ENCODE measurements around the gene KLHL26.

KLHL26 gene

DNA sequence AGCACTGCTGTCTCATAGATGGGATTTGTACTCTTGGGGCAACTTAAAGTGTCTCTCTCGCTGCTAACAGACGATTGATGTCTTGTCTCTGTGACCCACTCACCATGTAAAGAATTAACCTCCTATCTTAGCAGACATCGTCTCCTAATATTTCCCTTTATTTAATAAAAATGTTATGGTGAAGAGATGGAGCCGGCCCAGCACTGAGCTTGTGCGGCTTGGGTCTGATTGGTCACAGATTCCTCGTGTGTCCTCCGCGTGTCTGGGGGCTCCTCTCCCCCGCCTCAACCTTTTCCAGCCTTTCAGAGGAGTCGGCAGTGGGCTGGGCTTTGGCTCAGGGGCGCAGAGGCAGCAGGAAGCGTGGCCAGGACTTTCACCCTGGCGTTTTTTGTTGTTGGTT lies 33.5 kb downstream of the KLHL26 start:
- H3K9me3 ChIP-seq (ENCODE audit: insufficient read depth, low read depth, low read length) = no peaks in the 10 kb centered on the region
- no peaks in the 10 kb centered on the region for H3F3A ChIP-seq (ENCODE audit: low read depth)
- no peaks in the 10 kb centered on the region for H3K79me2 ChIP-seq (ENCODE audit: insufficient read depth, low read length)
- H3K27me3 ChIP-seq (ENCODE audit: insufficient read depth, low read length, poor library complexity, severe bottlenecking) = no peaks in the 10 kb centered on the region
- H3K9ac ChIP-seq (ENCODE audit: low read depth, low read length, poor library complexity, severe bottlenecking) = no peak overlapping the region
- H3K4me1 ChIP-seq (ENCODE audit: insufficient read depth, low read length, poor library complexity, severe bottlenecking) = no peaks in the 10 kb centered on the region
- H4K20me1 ChIP-seq (ENCODE audit: insufficient read depth, low read length, poor library complexity, severe bottlenecking) = no peaks in the 10 kb centered on the region
- H3K9me2 ChIP-seq (replicated peaks; ENCODE audit: low read depth, low read length) = no peaks in the 10 kb centered on the region
- H3K4me2 ChIP-seq (ENCODE audit: low read depth, low read length, poor library complexity, severe bottlenecking) = no peak overlapping the region
- TF ChIP-seq, protein P1, sequence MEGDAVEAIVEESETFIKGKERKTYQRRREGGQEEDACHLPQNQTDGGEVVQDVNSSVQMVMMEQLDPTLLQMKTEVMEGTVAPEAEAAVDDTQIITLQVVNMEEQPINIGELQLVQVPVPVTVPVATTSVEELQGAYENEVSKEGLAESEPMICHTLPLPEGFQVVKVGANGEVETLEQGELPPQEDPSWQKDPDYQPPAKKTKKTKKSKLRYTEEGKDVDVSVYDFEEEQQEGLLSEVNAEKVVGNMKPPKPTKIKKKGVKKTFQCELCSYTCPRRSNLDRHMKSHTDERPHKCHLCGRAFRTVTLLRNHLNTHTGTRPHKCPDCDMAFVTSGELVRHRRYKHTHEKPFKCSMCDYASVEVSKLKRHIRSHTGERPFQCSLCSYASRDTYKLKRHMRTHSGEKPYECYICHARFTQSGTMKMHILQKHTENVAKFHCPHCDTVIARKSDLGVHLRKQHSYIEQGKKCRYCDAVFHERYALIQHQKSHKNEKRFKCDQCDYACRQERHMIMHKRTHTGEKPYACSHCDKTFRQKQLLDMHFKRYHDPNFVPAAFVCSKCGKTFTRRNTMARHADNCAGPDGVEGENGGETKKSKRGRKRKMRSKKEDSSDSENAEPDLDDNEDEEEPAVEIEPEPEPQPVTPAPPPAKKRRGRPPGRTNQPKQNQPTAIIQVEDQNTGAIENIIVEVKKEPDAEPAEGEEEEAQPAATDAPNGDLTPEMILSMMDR (conservative IDR thresholded peaks at IDR 0.05; ENCODE audit: low read length) = no peak
- TF ChIP-seq EZH2phosphoT487 (IDR thresholded peaks at IDR 0.05; ENCODE audit: borderline replicate concordance) = no peak
- no peak overlapping the region for H2AFZ ChIP-seq (ENCODE audit: low read length)
- no peak overlapping the region for H3K4me3 ChIP-seq (ENCODE audit: low read length, poor library complexity, severe bottlenecking)
- peaks cover 25% of the 10 kb centered on the region; the same call in 1 of the 2 replicates for H3K36me3 ChIP-seq (ENCODE audit: insufficient read depth, low read length)

- Histone ChIP-seq H3K36me3 (ENCODE audit: insufficient read depth, low read length) (peaks cover 25% of the 10 kb centered on the region; the same call in 1 of the 2 replicates), H3K9ac (ENCODE audit: low read depth, low read length, poor library complexity, severe bottlenecking) (no peak overlapping the region), H3F3A (ENCODE audit: low read depth) (no peaks in the 10 kb centered on the region), H3K9me2 (replicated peaks; ENCODE audit: low read depth, low read length) (no peaks in the 10 kb centered on the region), H3K79me2 (ENCODE audit: insufficient read depth, low read length) (no peaks in the 10 kb centered on the region), H3K4me2 (ENCODE audit: low read depth, low read length, poor library complexity, severe bottlenecking) (no peak overlapping the region), H3K4me1 (ENCODE audit: insufficient read depth, low read length, poor library complexity, severe bottlenecking) (no peaks in the 10 kb centered on the region), H3K27me3 (ENCODE audit: insufficient read depth, low read length, poor library complexity, severe bottlenecking) (no peaks in the 10 kb centered on the region), H4K20me1 (ENCODE audit: insufficient read depth, low read length, poor library complexity, severe bottlenecking) (no peaks in the 10 kb centered on the region), H2AFZ (ENCODE audit: low read length) (no peak overlapping the region), H3K4me3 (ENCODE audit: low read length, poor library complexity, severe bottlenecking) (no peak overlapping the region), H3K9me3 (ENCODE audit: insufficient read depth, low read depth, low read length) (no peaks in the 10 kb centered on the region)
- no peak for TF ChIP-seq EZH2phosphoT487 (IDR thresholded peaks at IDR 0.05; ENCODE audit: borderline replicate concordance)
- TF ChIP-seq, protein P1 (conservative IDR thresholded peaks at IDR 0.05; ENCODE audit: low read length) = no peak
Measured at GRCh38 chr19:18671303-18672043, 34.6 kb downstream of the KLHL26 start.

GRCh38 chr19:18672044-18672451 lies 35.2 kb downstream of the KLHL26 start:
- H3K4me3 ChIP-seq (ENCODE audit: low read length, poor library complexity, severe bottlenecking) = no peak overlapping the region
- no peak overlapping the region for H3K4me2 ChIP-seq (ENCODE audit: low read depth, low read length, poor library complexity, severe bottlenecking)
- no peaks in the 10 kb centered on the region for H3K27me3 ChIP-seq (ENCODE audit: insufficient read depth, low read length, poor library complexity, severe bottlenecking)
- H3K9me2 ChIP-seq (replicated peaks; ENCODE audit: low read depth, low read length) = no peaks in the 10 kb centered on the region
- no peaks in the 10 kb centered on the region for H3K79me2 ChIP-seq (ENCODE audit: insufficient read depth, low read length)
- H3K4me1 ChIP-seq (ENCODE audit: insufficient read depth, low read length, poor library complexity, severe bottlenecking) = no peaks in the 10 kb centered on the region
- peaks cover 25% of the 10 kb centered on the region; the same call in 1 of the 2 replicates for H3K36me3 ChIP-seq (ENCODE audit: insufficient read depth, low read length)
- TF ChIP-seq, protein P1 (conservative IDR thresholded peaks at IDR 0.05; ENCODE audit: low read length) = no peak
- TF ChIP-seq EZH2phosphoT487 (IDR thresholded peaks at IDR 0.05; ENCODE audit: borderline replicate concordance) = no peak
- no peaks in the 10 kb centered on the region for H4K20me1 ChIP-seq (ENCODE audit: insufficient read depth, low read length, poor library complexity, severe bottlenecking)
- H2AFZ ChIP-seq (ENCODE audit: low read length) = no peak overlapping the region
- H3K9ac ChIP-seq (ENCODE audit: low read depth, low read length, poor library complexity, severe bottlenecking) = no peak overlapping the region
- no peaks in the 10 kb centered on the region for H3K9me3 ChIP-seq (ENCODE audit: insufficient read depth, low read depth, low read length)
- H3F3A ChIP-seq (ENCODE audit: low read depth) = no peaks in the 10 kb centered on the region

Data from Loucy (cell line).